Measurements from ENCODE around the gene ARHGEF17. TPM values are rescaled to one million over a fixed set of nuclear protein-coding genes. Genes with fewer than 3 reads are reported as not detected.

Gene ARHGEF17
- total RNA-seq, 1 experiment from 2014 or later: 77.9 TPM

GRCh38 chr11:73398721-73399120 lies 90.6 kb downstream of the ARHGEF17 start:
- no TSS peak for BruUV-seq (replicated peaks)
- no peaks in the 10 kb centered on the region for H3K27me3 Mint-ChIP-seq (ENCODE audit: insufficient read depth, unreplicated experiment)
- H3K36me3 Mint-ChIP-seq (ENCODE audit: insufficient read depth, unreplicated experiment): peaks cover 36% of the 10 kb centered on the region
- no peak overlapping the region for H3K27ac Mint-ChIP-seq (ENCODE audit: unreplicated experiment)
- no peaks in the 10 kb centered on the region for H3K9me3 Mint-ChIP-seq (ENCODE audit: unreplicated experiment)
- Histone ChIP-seq H3K4me3 (ENCODE audit: low read depth, low read length) (no peak overlapping the region), H3K27me3 (replicated peaks; ENCODE audit: control insufficient read depth, insufficient read depth, low read length) (no peaks in the 10 kb centered on the region), H3K9me3 (no peaks in the 10 kb centered on the region), H3K36me3 (ENCODE audit: control insufficient read depth, insufficient read depth, low read length) (no peaks in the 10 kb centered on the region), H3K4me1 (no peaks in the 10 kb centered on the region)
- no peaks in the 10 kb centered on the region for H3K4me1 Mint-ChIP-seq (ENCODE audit: low read depth, unreplicated experiment)
- DNase-seq: peak in 1 of 2 experiments; percentile 43
- H3K4me3 Mint-ChIP-seq (ENCODE audit: unreplicated experiment): no peak overlapping the region
- POLR2A ChIA-PET: no interaction called here
- TF ChIP-seq CTCF (IDR thresholded peaks at IDR 0.05; ENCODE audit: insufficient read depth in 1 of 2, low read depth in 1 of 2, low read length in 1 of 2, severe bottlenecking in 1 of 2, unreplicated experiment in 1 of 2): no peak
- CTCF ChIA-PET: interaction anchor here (0.8 to 1.4 kb wide), 2 partner anchors 14 to 48 kb away, joined by 4 to 6 read pairs; no protein-coding TSS in a partner anchor
- intact Hi-C loops (cut with micrococcal nuclease; ENCODE audit: unreplicated experiment): no loop called here

- no peak overlapping the region for H3K27ac Mint-ChIP-seq (ENCODE audit: unreplicated experiment)
- no peaks in the 10 kb centered on the region for H3K9me3 ChIP-seq
- no peak for DNase-seq
- no peaks in the 10 kb centered on the region for H3K36me3 ChIP-seq (ENCODE audit: control insufficient read depth, insufficient read depth, low read length)
- no TSS peak for BruUV-seq (replicated peaks)
- H3K9me3 Mint-ChIP-seq (ENCODE audit: unreplicated experiment): no peaks in the 10 kb centered on the region
- no peaks in the 10 kb centered on the region for H3K27me3 Mint-ChIP-seq (ENCODE audit: insufficient read depth, unreplicated experiment)
- H3K4me1 Mint-ChIP-seq (ENCODE audit: low read depth, unreplicated experiment): no peaks in the 10 kb centered on the region
- H3K4me3 Mint-ChIP-seq (ENCODE audit: unreplicated experiment): no peak overlapping the region
- TF ChIP-seq CTCF (IDR thresholded peaks at IDR 0.05; ENCODE audit: insufficient read depth in 1 of 2, low read depth in 1 of 2, low read length in 1 of 2, severe bottlenecking in 1 of 2, unreplicated experiment in 1 of 2): no peak
- H3K36me3 Mint-ChIP-seq (ENCODE audit: insufficient read depth, unreplicated experiment): peaks cover 36% of the 10 kb centered on the region
- no peaks in the 10 kb centered on the region for H3K27me3 ChIP-seq (replicated peaks; ENCODE audit: control insufficient read depth, insufficient read depth, low read length)
- POLR2A ChIA-PET: no interaction called here
- intact Hi-C loops (cut with micrococcal nuclease; ENCODE audit: unreplicated experiment): no loop called here
- H3K4me1 ChIP-seq: no peaks in the 10 kb centered on the region
- CTCF ChIA-PET: interaction anchor here (0.8 to 1.4 kb wide), 3 partner anchors 15 to 92 kb away, joined by 4 to 6 read pairs (median 5); no protein-coding TSS in a partner anchor
- no peak overlapping the region for H3K4me3 ChIP-seq (ENCODE audit: low read depth, low read length)
These were observed 91.1 kb downstream of the ARHGEF17 start for GRCh38 chr11:73399159-73399590.

GRCh38 chr11:73399636-73400035 lies 91.6 kb downstream of the ARHGEF17 start:
- TF ChIP-seq CTCF (IDR thresholded peaks at IDR 0.05; ENCODE audit: insufficient read depth in 1 of 2, low read depth in 1 of 2, low read length in 1 of 2, severe bottlenecking in 1 of 2, unreplicated experiment in 1 of 2): no peak
- H3K36me3 Mint-ChIP-seq (ENCODE audit: insufficient read depth, unreplicated experiment): peaks cover 36% of the 10 kb centered on the region
- H3K4me3 Mint-ChIP-seq (ENCODE audit: unreplicated experiment): no peak overlapping the region
- DNase-seq: no peak
- H3K4me1 ChIP-seq: no peaks in the 10 kb centered on the region
- H3K4me3 ChIP-seq (ENCODE audit: low read depth, low read length): no peak overlapping the region
- H3K4me1 Mint-ChIP-seq (ENCODE audit: low read depth, unreplicated experiment): no peaks in the 10 kb centered on the region
- ChIA-PET POLR2A (no interaction called here), CTCF (interaction anchor here (0.8 to 1.3 kb wide), 2 partner anchors 15 to 92 kb away, joined by 4 to 5 read pairs; no protein-coding TSS in a partner anchor)
- no peaks in the 10 kb centered on the region for H3K27me3 ChIP-seq (replicated peaks; ENCODE audit: control insufficient read depth, insufficient read depth, low read length)
- no peaks in the 10 kb centered on the region for H3K36me3 ChIP-seq (ENCODE audit: control insufficient read depth, insufficient read depth, low read length)
- intact Hi-C loops (cut with micrococcal nuclease; ENCODE audit: unreplicated experiment): loop anchor here (10.0 kb wide), 1 partner anchor 195 kb away; the partner anchor contains the start of gene FAM168A
- no TSS peak for BruUV-seq (replicated peaks)
- H3K9me3 ChIP-seq: no peaks in the 10 kb centered on the region
- no peaks in the 10 kb centered on the region for H3K27me3 Mint-ChIP-seq (ENCODE audit: insufficient read depth, unreplicated experiment)
- H3K9me3 Mint-ChIP-seq (ENCODE audit: unreplicated experiment): no peaks in the 10 kb centered on the region
- H3K27ac Mint-ChIP-seq (ENCODE audit: unreplicated experiment): no peak overlapping the region

All from Caco-2 (cell line).